SK-N-SH (cell line): Measurements from ENCODE around the gene CCL27. TPM values are rescaled to one million over a fixed set of nuclear protein-coding genes. Genes with fewer than 3 reads are reported as not detected.
A peak's percentile ranks its signal among the peaks of the same experiment; 100 is the strongest.

Experiments used
- CTCF ChIA-PET: fragments of 300-600, 350-600 bp; formaldehyde crosslinking; extraction: SDS; loops from one replicate; lab custom pipeline; 2021; lab: Yijun Ruan, JAX
- POLR2A ChIA-PET: fragments of 350-600 bp; sonication (Branson Sonifier 250); formaldehyde crosslinking; extraction: SDS; loops from one replicate; lab custom pipeline; 2020; ENCODE audit warnings: antibody characterized with exemption, inconsistent platforms; lab: Yijun Ruan, JAX
- DNase-seq: peaks from one replicate; pipeline ENCODE4 v3.0.0; 2012
- H2AFZ ChIP-seq: fragments of 200-600 bp; sonication (generic); 2 replicates; pipeline ENCODE4 v1.8.1; 2016; ENCODE audit warnings: antibody characterized with exemption, mild to moderate bottlenecking, low read depth
- H3F3A ChIP-seq: fragments of 200-600 bp; sonication (generic); replicated peaks from 2 replicates; pipeline ENCODE3; 2016; ENCODE audit warnings: antibody characterized with exemption, mild to moderate bottlenecking; ENCODE audit not compliant: insufficient read depth
- H3K27ac ChIP-seq, 2 experiments: fragments of 200-500 bp in 1 of 2; fragments of 200-600 bp in 1 of 2; sonication (Bioruptor generic) in 1 of 2; sonication (generic), shearing (Covaris generic) in 1 of 2; 2 replicates each; pipeline versions ENCODE4 v1.5.1 to v1.6.1; 2014 to 2016; ENCODE audit warnings: low read depth in 2 of 2, inconsistent platforms in 1 of 2, low read length in 1 of 2, mild to moderate bottlenecking in 1 of 2, mixed read lengths in 1 of 2
- H3K27me3 ChIP-seq: fragments of 200-600 bp; sonication (generic), shearing (Covaris generic); 2 replicates; pipeline ENCODE4 v1.6.1; 2016; ENCODE audit warnings: mixed run types; ENCODE audit not compliant: insufficient read depth
- H3K36me3 ChIP-seq, 2 experiments: fragments of 200-500 bp in 1 of 2; fragments of 200-600 bp in 1 of 2; sonication (Bioruptor generic) in 1 of 2; sonication (generic) in 1 of 2; replicated peaks in 1 of 2; 2 replicates each; pipeline versions ENCODE3 to v1.5.1; 2014 to 2016; ENCODE audit warnings: low read length in 1 of 2, mild to moderate bottlenecking in 1 of 2; ENCODE audit not compliant: insufficient read depth in 2 of 2, control insufficient read depth in 1 of 2
- H3K4me1 ChIP-seq, 2 experiments: fragments of 200-500 bp in 1 of 2; fragments of 200-600 bp in 1 of 2; sonication (Bioruptor generic) in 1 of 2; sonication (generic), shearing (Covaris generic) in 1 of 2; 2 replicates each; pipeline versions ENCODE4 v1.5.1 to v1.6.1; 2014 to 2016; ENCODE audit warnings: low read depth in 1 of 2, low read length in 1 of 2, mixed run types in 1 of 2; ENCODE audit not compliant: insufficient read depth in 2 of 2, control insufficient read depth in 1 of 2
- H3K4me2 ChIP-seq: fragments of 200-600 bp; sonication (generic), shearing (Covaris generic); 2 replicates; pipeline ENCODE4 v1.6.1; 2017; ENCODE audit warnings: mixed run types
- H3K4me3 ChIP-seq, 2 experiments: fragments of 200-500 bp in 1 of 2; fragments of 200-600 bp in 1 of 2; sonication (Bioruptor generic) in 1 of 2; sonication (generic), shearing (Covaris generic) in 1 of 2; 2 replicates each; pipeline versions ENCODE4 v1.5.1 to v1.8.1; 2014 to 2016; ENCODE audit warnings: low read depth in 2 of 2, inconsistent platforms in 1 of 2, low read length in 1 of 2, mild to moderate bottlenecking in 1 of 2, mixed read lengths in 1 of 2, moderate library complexity in 1 of 2
- H3K79me2 ChIP-seq: fragments of 200-600 bp; sonication (generic); 2 replicates; pipeline ENCODE4 v1.8.1; 2017; ENCODE audit warnings: mild to moderate bottlenecking; ENCODE audit not compliant: insufficient read depth
- H3K9ac ChIP-seq: fragments of 200-600 bp; sonication (generic); 2 replicates; pipeline ENCODE4 v1.6.1; 2017; ENCODE audit warnings: mixed run types
- H3K9me2 ChIP-seq: fragments of 200-600 bp; sonication (generic); 2 replicates; pipeline ENCODE4 v1.6.1; 2017; ENCODE audit warnings: mixed run types
- H3K9me3 ChIP-seq: fragments of 200-600 bp; sonication (generic); 2 replicates; pipeline ENCODE4 v1.6.1; 2017; ENCODE audit warnings: mixed run types, mild to moderate bottlenecking, moderate library complexity
- H4K20me1 ChIP-seq: fragments of 200-600 bp; sonication (generic); 2 replicates; pipeline ENCODE4 v1.6.1; 2017; ENCODE audit warnings: mild to moderate bottlenecking, mixed run types; ENCODE audit not compliant: insufficient read depth
- CHD2 ChIP-seq: fragments of 150-350 bp; IDR thresholded peaks from 2 replicates; pipeline ENCODE4 v1.6.1; 2018; ENCODE audit warnings: low read length; ENCODE audit not compliant: partially characterized antibody
- CTCF ChIP-seq: fragments of 200-600 bp; sonication (generic); IDR thresholded peaks from 2 replicates; pipeline ENCODE4 v1.6.1; 2017; ENCODE audit warnings: antibody characterized with exemption, mild to moderate bottlenecking, moderate library complexity
- ELF1 ChIP-seq: IDR thresholded peaks from 2 replicates; pipeline ENCODE4 v1.4.0; 2012
- FOSL2 ChIP-seq: IDR thresholded peaks from 2 replicates; pipeline ENCODE4 v1.4.0; 2012; ENCODE audit warnings: low read depth, mild to moderate bottlenecking, moderate library complexity, borderline replicate concordance
- FOXJ3 ChIP-seq: sonication (generic); formaldehyde crosslinking; IDR thresholded peaks from 2 replicates; pipeline ENCODE4 v1.5.1; 2020; ENCODE audit warnings: mild to moderate bottlenecking, missing genetic modification reagents
- FOXM1 ChIP-seq: IDR thresholded peaks from 2 replicates; pipeline ENCODE4 v1.4.0; 2012; ENCODE audit warnings: low read depth, mild to moderate bottlenecking
- IRF3 ChIP-seq: fragments of 150-350 bp; IDR thresholded peaks from 2 replicates; pipeline ENCODE4 v1.6.1; 2016; ENCODE audit warnings: mild to moderate bottlenecking, low read depth, low read length
- JUND ChIP-seq: IDR thresholded peaks from 2 replicates; pipeline ENCODE4 v1.4.0; 2012
- MAX ChIP-seq: IDR thresholded peaks from 2 replicates; pipeline ENCODE4 v1.4.0; 2012; ENCODE audit warnings: low read depth
- MEF2A ChIP-seq: IDR thresholded peaks from 2 replicates; pipeline ENCODE4 v1.4.0; 2012; ENCODE audit warnings: low read depth, borderline replicate concordance
- MXI1 ChIP-seq: IDR thresholded peaks from 2 replicates; pipeline ENCODE4 v1.6.1; 2012; ENCODE audit warnings: mild to moderate bottlenecking, low read depth, low read length, improper control_type of control experiment
- RCOR1 ChIP-seq: fragments of 150-350 bp; IDR thresholded peaks from 2 replicates; pipeline ENCODE4 v1.6.1; 2017; ENCODE audit warnings: antibody characterized with exemption, low read length
- RFX5 ChIP-seq: IDR thresholded peaks from 2 replicates; pipeline ENCODE4 v1.6.1; 2012; ENCODE audit warnings: mild to moderate bottlenecking, improper control_type of control experiment, low read length
- RXRA ChIP-seq: IDR thresholded peaks from 2 replicates; pipeline ENCODE4 v1.4.0; 2012; ENCODE audit warnings: low read depth, mild to moderate bottlenecking, borderline replicate concordance
- SIN3A ChIP-seq: IDR thresholded peaks from 2 replicates; pipeline ENCODE4 v1.6.1; 2012; ENCODE audit warnings: low read depth, mild to moderate bottlenecking, low read length, moderate library complexity, borderline replicate concordance
- TAF1 ChIP-seq: IDR thresholded peaks from 2 replicates; pipeline ENCODE4 v1.6.1; 2012; ENCODE audit warnings: low read depth, mild to moderate bottlenecking, low read length, moderate library complexity, borderline replicate concordance
- TCF12 ChIP-seq: IDR thresholded peaks from 2 replicates; pipeline ENCODE4 v1.4.0; 2012
- TEAD4 ChIP-seq: IDR thresholded peaks from 2 replicates; pipeline ENCODE4 v1.4.0; 2012; ENCODE audit warnings: mild to moderate bottlenecking, borderline replicate concordance; ENCODE audit not compliant: insufficient read depth
- WGBS: methylation state at CpG from one replicate; pipeline ENCODE4 v1.1.6; 2017; ENCODE audit warnings: low lambda C conversion rate; 5-methylcytosine and 5-hydroxymethylcytosine counted together
- polyA plus RNA-seq, 3 experiments: library from polyadenylated mRNA; depleted of rRNA; stranded (reverse); fragments of >200 nt; gene quantifications; 2 replicates each; pipeline ENCODE4 v1.2.3, GENCODE V29; 2012
- TF ChIP-seq, protein P1 (sequence below): IDR thresholded peaks from 2 replicates; pipeline ENCODE4 v1.6.1; 2012; ENCODE audit warnings: mild to moderate bottlenecking, low read depth, low read length, moderate library complexity

CCL27 gene
- polyA plus RNA-seq, 1 of the 3 experiments (the other 2 are of a cell fraction), result not detected

GRCh38 chr9:34647651-34648050, 14.8 kb downstream of the CCL27 start:
- Histone ChIP-seq H3K9ac (peak overlapping the region; percentile 82; the same call in 1 of the 2 replicates), H3K4me1 (peaks cover 7 to 59% of the 10 kb centered on the region in 2 experiments; a peak in 3 of 4 replicates), H4K20me1 (no peaks in the 10 kb centered on the region), H3K36me3 (peaks cover 13 to 19% of the 10 kb centered on the region in 2 experiments), H3K4me2 (peak overlapping the region; percentile 96), H3K27me3 (no peaks in the 10 kb centered on the region), H3K9me2 (no peaks in the 10 kb centered on the region), H3F3A (peaks cover 8% of the 10 kb centered on the region), H3K4me3 (peak overlapping the region; percentile 77 to 84), H3K79me2 (peaks cover 14% of the 10 kb centered on the region; the same call in 1 of the 2 replicates), H3K9me3 (no peaks in the 10 kb centered on the region), H3K27ac (peak overlapping the region; percentile 66 to 95; a peak in 1 of 4 replicates), H2AFZ (no peak overlapping the region)
- TF ChIP-seq ELF1, result no peak
- TF ChIP-seq JUND, result no peak
- TF ChIP-seq MXI1, result no peak
- no peak for TF ChIP-seq MEF2A
- TF ChIP-seq IRF3, result no peak
- TF ChIP-seq FOSL2, result no peak
- TF ChIP-seq, protein P1, sequence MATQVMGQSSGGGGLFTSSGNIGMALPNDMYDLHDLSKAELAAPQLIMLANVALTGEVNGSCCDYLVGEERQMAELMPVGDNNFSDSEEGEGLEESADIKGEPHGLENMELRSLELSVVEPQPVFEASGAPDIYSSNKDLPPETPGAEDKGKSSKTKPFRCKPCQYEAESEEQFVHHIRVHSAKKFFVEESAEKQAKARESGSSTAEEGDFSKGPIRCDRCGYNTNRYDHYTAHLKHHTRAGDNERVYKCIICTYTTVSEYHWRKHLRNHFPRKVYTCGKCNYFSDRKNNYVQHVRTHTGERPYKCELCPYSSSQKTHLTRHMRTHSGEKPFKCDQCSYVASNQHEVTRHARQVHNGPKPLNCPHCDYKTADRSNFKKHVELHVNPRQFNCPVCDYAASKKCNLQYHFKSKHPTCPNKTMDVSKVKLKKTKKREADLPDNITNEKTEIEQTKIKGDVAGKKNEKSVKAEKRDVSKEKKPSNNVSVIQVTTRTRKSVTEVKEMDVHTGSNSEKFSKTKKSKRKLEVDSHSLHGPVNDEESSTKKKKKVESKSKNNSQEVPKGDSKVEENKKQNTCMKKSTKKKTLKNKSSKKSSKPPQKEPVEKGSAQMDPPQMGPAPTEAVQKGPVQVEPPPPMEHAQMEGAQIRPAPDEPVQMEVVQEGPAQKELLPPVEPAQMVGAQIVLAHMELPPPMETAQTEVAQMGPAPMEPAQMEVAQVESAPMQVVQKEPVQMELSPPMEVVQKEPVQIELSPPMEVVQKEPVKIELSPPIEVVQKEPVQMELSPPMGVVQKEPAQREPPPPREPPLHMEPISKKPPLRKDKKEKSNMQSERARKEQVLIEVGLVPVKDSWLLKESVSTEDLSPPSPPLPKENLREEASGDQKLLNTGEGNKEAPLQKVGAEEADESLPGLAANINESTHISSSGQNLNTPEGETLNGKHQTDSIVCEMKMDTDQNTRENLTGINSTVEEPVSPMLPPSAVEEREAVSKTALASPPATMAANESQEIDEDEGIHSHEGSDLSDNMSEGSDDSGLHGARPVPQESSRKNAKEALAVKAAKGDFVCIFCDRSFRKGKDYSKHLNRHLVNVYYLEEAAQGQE, result no peak
- TF ChIP-seq TAF1, result no peak
- TF ChIP-seq RFX5, result no peak
- TF ChIP-seq CTCF, result no peak
- no peak for TF ChIP-seq RXRA
- no peak for TF ChIP-seq CHD2
- TF ChIP-seq RCOR1, result no peak
- TF ChIP-seq SIN3A, result no peak
- TF ChIP-seq TEAD4, result no peak
- no peak for TF ChIP-seq TCF12
- TF ChIP-seq FOXM1, result no peak
- TF ChIP-seq FOXJ3 (CRISPR knock-in tag), result no peak
- no peak for TF ChIP-seq MAX
- DNase-seq, result no peak
- CTCF ChIA-PET, result interaction anchor here (1.2 to 14.1 kb wide), 8 partner anchors 9 to 55 kb away, joined by 3 to 152 read pairs (median 6); partner anchors contain the start of genes CCL27 and SIGMAR1
- WGBS, result 88% methylated on average over 10 of the region's 10 CpGs
- POLR2A ChIA-PET, result interaction anchor here (0.6 to 1.3 kb wide), 2 partner anchors 17 to 18 kb away, joined by 3 to 5 read pairs; no protein-coding TSS in a partner anchor
